Tibial artery (tissue), 4 donors: ENCODE results near the gene CCDC175.

Experiments used
- DNase-seq, 2 donors: peaks; one replicate each; pipeline ENCODE4 v3.0.0-alpha.2; 2019
- H3K27ac ChIP-seq, 2 donors: fragments of 200-600 bp; sonication (generic) in 1 of 2; 1 replicate in 1 of 2; 2 replicates in 1 of 2; pipeline ENCODE4 v1.5.1; 2018 to 2019; ENCODE audit warnings: mild to moderate bottlenecking in 1 of 2
- H3K27me3 ChIP-seq, 2 donors: fragments of 200-600 bp; sonication (generic) in 1 of 2; one replicate each; pipeline versions ENCODE4 v1.5.1 to v1.6.0; 2016 to 2019
- H3K36me3 ChIP-seq, 3 donors: fragments of 200-600 bp; sonication (generic) in 2 of 3; one replicate each; pipeline ENCODE4 v1.5.1; 2016 to 2019; ENCODE audit warnings: mild to moderate bottlenecking in 2 of 3
- H3K4me1 ChIP-seq, 4 donors: fragments of 200-600 bp; sonication (generic) in 2 of 4; 1 replicate in 3 of 4; 2 replicates in 1 of 4; pipeline ENCODE4 v1.5.1; 2016 to 2019
- H3K4me3 ChIP-seq, 2 donors: fragments of 200-600 bp; sonication (generic) in 1 of 2; 1 replicate in 1 of 2; 2 replicates in 1 of 2; pipeline ENCODE4 v1.5.1; 2018 to 2019; ENCODE audit warnings: mild to moderate bottlenecking in 2 of 2
- H3K9me3 ChIP-seq, 3 donors: fragments of 200-600 bp; sonication (generic) in 1 of 3; one replicate each; pipeline ENCODE4 v1.5.1; 2016 to 2019
- CTCF ChIP-seq, 2 experiments: fragments of 200-600 bp in 1 of 2; fragments of 450-650 bp in 1 of 2; IDR thresholded peaks; one replicate each; pipeline ENCODE4 v1.5.1; 2017 to 2019; ENCODE audit warnings: antibody characterized with exemption in 2 of 2, mild to moderate bottlenecking in 1 of 2, moderate library complexity in 1 of 2
- intact Hi-C: fragments of 100-400 bp; cut with DNase I; formaldehyde crosslinking; loops from one replicate; pipeline ENCODE4 v1.15.0; 2023; ENCODE audit warnings: low total_unique reads

Gene CCDC175

DNA sequence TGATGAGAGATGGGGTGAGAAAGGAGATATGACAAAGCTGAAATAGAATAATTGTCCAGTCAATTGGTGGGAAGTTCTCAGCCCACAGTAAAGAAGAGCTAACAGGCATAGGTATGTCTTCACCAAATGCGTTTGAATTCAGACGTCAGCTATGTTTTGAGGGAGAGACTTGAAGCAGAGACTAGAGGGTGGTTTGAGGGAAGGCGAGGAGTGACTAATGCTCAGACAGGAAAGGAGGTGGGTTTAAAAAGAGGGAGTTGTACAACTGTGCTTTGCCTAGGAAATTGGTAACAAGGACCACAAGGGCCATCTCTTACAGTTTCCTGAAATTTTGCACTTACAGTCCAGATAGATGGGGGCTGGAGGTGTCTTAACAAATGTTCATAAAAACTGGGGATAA, 85.9 kb downstream of the CCDC175 start:
- H3K4me1 ChIP-seq: peaks cover 0 to 21% (median 8%) of the 10 kb centered on the region in 4 donors
- no peak for DNase-seq
- H3K36me3 ChIP-seq: peaks cover 31 to 74% (median 32%) of the 10 kb centered on the region in 3 donors
- no peaks in the 10 kb centered on the region for H3K9me3 ChIP-seq
- no peaks in the 10 kb centered on the region for H3K27me3 ChIP-seq
- intact Hi-C loops: no loop called here
- no peak overlapping the region for H3K4me3 ChIP-seq
- no peak for TF ChIP-seq CTCF (IDR thresholded peaks at IDR 0.05)
- no peak overlapping the region for H3K27ac ChIP-seq

GRCh38 chr14:59484639-59485175, 91.9 kb downstream of the CCDC175 start:
- intact Hi-C loops: loop anchor here (10.0 kb wide), 1 partner anchor 1660 kb away; no protein-coding TSS in a partner anchor
- Histone ChIP-seq H3K36me3 (peaks cover 2 to 19% (median 6%) of the 10 kb centered on the region in 3 donors), H3K27me3 (no peaks in the 10 kb centered on the region), H3K4me3 (peak overlapping the region; percentile 76 to 88), H3K4me1 (peaks cover 0 to 58% (median 35%) of the 10 kb centered on the region in 4 donors), H3K27ac (peak overlapping the region; percentile 88 to 96), H3K9me3 (no peaks in the 10 kb centered on the region)
- DNase-seq: no peak
- no peak for TF ChIP-seq CTCF (IDR thresholded peaks at IDR 0.05)

- DNase-seq: peak; percentile 98
- intact Hi-C loops: loop anchor here (10.0 kb wide), 1 partner anchor 1661 kb away; no protein-coding TSS in a partner anchor
- peak; percentile 63 to 74 for TF ChIP-seq CTCF (IDR thresholded peaks at IDR 0.05)
- Histone ChIP-seq H3K4me3 (peak within 1 kb of the TSS; percentile 76 to 88), H3K27ac (peak within 1 kb of the TSS; percentile 88 to 96), H3K27me3 (no peaks in the 10 kb centered on the region), H3K9me3 (no peaks in the 10 kb centered on the region), H3K36me3 (peaks cover 0 to 12% (median 6%) of the 10 kb centered on the region in 3 donors), H3K4me1 (peaks cover 0 to 63% (median 35%) of the 10 kb centered on the region in 4 donors)
Observed at GRCh38 chr14:59483819-59484638, 92.6 kb downstream of the CCDC175 start, which contains the start of the genes JKAMP and L3HYPDH. Gene JKAMP, plus strand, starts transcription at chr14:59484517. Its CDS starts 73 bp downstream, at chr14:59484590. Gene L3HYPDH, minus strand, starts transcription at chr14:59484408. Its CDS starts 92 bp downstream, at chr14:59484316.

GRCh38 chr14:59483363-59483762, 93.2 kb downstream of the CCDC175 start:
- no peak for TF ChIP-seq CTCF (IDR thresholded peaks at IDR 0.05)

GRCh38 chr14:59482541-59483331, 93.9 kb downstream of the CCDC175 start:
- no peaks in the 10 kb centered on the region for H3K9me3 ChIP-seq
- H3K27ac ChIP-seq: peak overlapping the region; percentile 88 to 96
- H3K4me1 ChIP-seq: peaks cover 0 to 63% (median 32%) of the 10 kb centered on the region in 4 donors
- intact Hi-C loops: loop anchor here (10.0 kb wide), 1 partner anchor 1662 kb away; no protein-coding TSS in a partner anchor
- peak overlapping the region; percentile 76 to 88 for H3K4me3 ChIP-seq
- no peak for TF ChIP-seq CTCF (IDR thresholded peaks at IDR 0.05)
- H3K36me3 ChIP-seq: peaks cover 0 to 10% (median under 1%) of the 10 kb centered on the region in 3 donors
- H3K27me3 ChIP-seq: no peaks in the 10 kb centered on the region
- DNase-seq: peak in 1 of 2 donors; percentile 34

More at GRCh38 chr14:59483363-59483762, 93.2 kb downstream of the CCDC175 start:
- H3K36me3 ChIP-seq: peaks cover 0 to 12% (median 6%) of the 10 kb centered on the region in 3 donors
- H3K4me1 ChIP-seq: peaks cover 0 to 63% (median 34%) of the 10 kb centered on the region in 4 donors
- no peaks in the 10 kb centered on the region for H3K9me3 ChIP-seq
- H3K27me3 ChIP-seq: no peaks in the 10 kb centered on the region
- peak in 1 of 2 donors; percentile 72 for DNase-seq
- intact Hi-C loops: loop anchor here (10.0 kb wide), 1 partner anchor 1661 kb away; no protein-coding TSS in a partner anchor
- peak overlapping the region; percentile 88 to 96 for H3K27ac ChIP-seq
- peak overlapping the region; percentile 76 to 88 for H3K4me3 ChIP-seq
